ENCODE data around the gene DVL1. TPM values are rescaled to one million over a fixed set of nuclear protein-coding genes. Genes with fewer than 3 reads are reported as not detected.
A peak's percentile ranks its signal among the peaks of the same experiment; 100 is the strongest.

The DVL1 gene
- total RNA-seq, 2 experiments from 2014 or later, result 37.2 to 39.2 TPM

- Mint-ChIP-seq H3K27ac (no peak overlapping the region), H3K4me1 (ENCODE audit: low read depth) (peaks cover 12% of the 10 kb centered on the region), H3K9me3 (no peaks in the 10 kb centered on the region), H3K4me3 (no peak overlapping the region), H3K36me3 (ENCODE audit: low read depth) (peaks cover 2% of the 10 kb centered on the region), H3K27me3 (no peaks in the 10 kb centered on the region)
- intact Hi-C loops (cut with micrococcal nuclease), result no loop called here
- no peak for DNase-seq
- ChIA-PET CTCF (no interaction called here), POLR2A (interaction anchor here (1.0 to 1.8 kb wide), 2 partner anchors 16 to 19 kb away, joined by 3 to 8 read pairs; no protein-coding TSS in a partner anchor)
- no peak for ATAC-seq
- TF ChIP-seq CTCF (IDR thresholded peaks at IDR 0.05), result no peak
Observed at GRCh38 chr1:1328254-1328653, 21.0 kb downstream of the DVL1 start.

DNA sequence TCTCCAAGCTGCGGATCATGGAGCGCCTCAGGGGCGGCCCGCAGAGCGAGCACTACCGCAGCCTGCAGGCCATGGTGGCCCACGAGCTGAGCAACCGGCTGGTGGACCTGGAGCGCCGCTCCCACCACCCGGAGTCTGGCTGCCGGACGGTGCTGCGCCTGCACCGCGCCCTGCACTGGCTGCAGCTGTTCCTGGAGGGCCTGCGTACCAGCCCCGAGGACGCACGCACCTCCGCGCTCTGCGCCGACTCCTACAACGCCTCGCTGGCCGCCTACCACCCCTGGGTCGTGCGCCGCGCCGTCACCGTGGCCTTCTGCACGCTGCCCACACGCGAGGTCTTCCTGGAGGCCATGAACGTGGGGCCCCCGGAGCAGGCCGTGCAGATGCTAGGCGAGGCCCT lies 21.9 kb downstream of the DVL1 start:
- ATAC-seq (no peak), DNase-seq (no peak)
- Mint-ChIP-seq H3K27me3 (no peaks in the 10 kb centered on the region), H3K27ac (no peak overlapping the region), H3K4me3 (no peak overlapping the region), H3K9me3 (no peaks in the 10 kb centered on the region), H3K4me1 (ENCODE audit: low read depth) (peaks cover 17% of the 10 kb centered on the region), H3K36me3 (ENCODE audit: low read depth) (peaks cover 2% of the 10 kb centered on the region)
- ChIA-PET CTCF (interaction anchor here (2.2 kb wide), 1 partner anchor 45 kb away, joined by 8 read pairs; no protein-coding TSS in a partner anchor), POLR2A (interaction anchor here (0.6 to 2.0 kb wide), 3 partner anchors 11 to 166 kb away, joined by 3 to 8 read pairs (median 8); no protein-coding TSS in a partner anchor)
- intact Hi-C loops (cut with micrococcal nuclease), result no loop called here
- no peak for TF ChIP-seq CTCF (IDR thresholded peaks at IDR 0.05)

DNA sequence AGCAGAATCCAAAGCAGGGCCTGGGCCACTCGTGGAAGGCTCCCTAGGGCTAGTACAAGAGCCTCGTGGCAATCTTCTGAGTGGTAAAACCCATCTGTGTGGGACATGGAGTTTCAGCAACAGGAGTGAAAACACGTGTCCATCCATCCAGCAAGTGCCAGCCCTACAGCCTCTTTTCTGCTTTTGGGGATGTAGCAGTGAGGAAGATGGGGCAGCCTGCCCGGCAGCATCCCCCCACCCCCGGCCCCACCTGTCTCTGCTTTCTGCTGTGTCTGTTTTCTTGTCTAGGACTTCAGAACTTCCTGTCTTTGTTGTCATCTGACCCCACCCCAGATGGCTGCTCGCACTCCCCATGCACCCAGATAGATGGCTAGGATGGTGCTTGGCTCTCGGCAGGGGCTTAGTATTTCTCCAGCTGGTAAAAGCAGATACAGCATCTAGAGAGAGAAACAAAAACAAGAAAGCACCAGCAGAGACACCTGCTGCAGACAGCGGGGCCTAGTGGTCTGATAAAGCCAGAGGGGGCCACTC lies 23.1 kb downstream of the DVL1 start:
- CTCF ChIA-PET, result interaction anchor here (2.2 kb wide), 1 partner anchor 46 kb away, joined by 8 read pairs; no protein-coding TSS in a partner anchor
- ATAC-seq (no peak), DNase-seq (no peak)
- no peaks in the 10 kb centered on the region for H3K27me3 Mint-ChIP-seq
- POLR2A ChIA-PET, result interaction anchor here (1.2 to 2.2 kb wide), 7 partner anchors 9 to 82 kb away, joined by 3 to 10 read pairs (median 4); partner anchors contain the start of gene AURKAIP1
- H3K36me3 Mint-ChIP-seq (ENCODE audit: low read depth), result peaks cover 4% of the 10 kb centered on the region
- peak overlapping the region; percentile 77 for H3K4me3 Mint-ChIP-seq
- intact Hi-C loops (cut with micrococcal nuclease), result no loop called here
- TF ChIP-seq CTCF (IDR thresholded peaks at IDR 0.05), result no peak
- peak overlapping the region; percentile 20 for H3K27ac Mint-ChIP-seq
- peaks cover 27% of the 10 kb centered on the region for H3K4me1 Mint-ChIP-seq (ENCODE audit: low read depth)
- no peaks in the 10 kb centered on the region for H3K9me3 Mint-ChIP-seq

DNA sequence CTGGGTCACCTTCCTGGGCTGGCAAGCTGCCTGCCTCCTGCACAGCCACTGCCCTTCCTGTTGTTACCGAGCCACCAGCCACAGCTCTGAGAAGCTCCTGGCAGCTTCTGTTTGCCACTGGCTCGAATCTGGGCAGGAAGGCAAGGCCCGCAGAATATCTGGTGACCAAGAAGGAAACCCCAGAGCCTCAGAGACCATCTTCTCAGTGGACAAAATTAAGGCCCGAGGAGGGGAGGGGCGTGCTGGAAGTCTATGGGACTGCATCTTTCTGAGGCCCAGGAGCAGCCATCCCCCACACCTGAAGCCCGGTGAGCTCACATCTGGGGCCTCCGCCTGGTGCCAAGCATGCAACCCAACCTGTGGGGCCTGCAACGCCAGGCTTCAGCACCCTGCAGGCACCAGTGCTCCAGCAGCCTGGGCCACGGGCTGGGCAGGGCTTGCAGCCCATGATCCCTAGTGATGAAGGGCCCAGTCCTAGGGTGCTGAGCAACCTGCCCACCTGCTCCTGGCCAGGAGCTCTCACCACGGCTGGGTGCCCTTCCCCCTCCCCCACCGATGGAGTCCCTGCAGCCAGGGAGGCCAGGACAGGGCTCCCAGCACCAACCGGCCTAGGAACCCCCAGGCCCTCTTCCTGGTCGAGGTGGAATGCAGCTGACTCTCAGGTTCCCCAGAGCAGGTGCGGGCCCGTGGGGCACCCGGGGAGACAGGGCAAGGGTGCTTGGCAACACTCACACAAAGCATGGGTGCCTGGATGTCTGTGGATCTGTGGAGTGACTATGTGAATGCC lies 23.7 kb downstream of the DVL1 start:
- intact Hi-C loops (cut with micrococcal nuclease), result no loop called here
- Mint-ChIP-seq H3K4me3 (peak overlapping the region; percentile 77), H3K4me1 (ENCODE audit: low read depth) (peaks cover 27% of the 10 kb centered on the region), H3K36me3 (ENCODE audit: low read depth) (peaks cover 4% of the 10 kb centered on the region), H3K27me3 (no peaks in the 10 kb centered on the region), H3K27ac (peak overlapping the region; percentile 20), H3K9me3 (no peaks in the 10 kb centered on the region)
- ATAC-seq (no peak), DNase-seq (no peak)
- POLR2A ChIA-PET, result interaction anchor here (1.2 to 2.2 kb wide), 7 partner anchors 10 to 82 kb away, joined by 3 to 10 read pairs (median 4); partner anchors contain the start of gene AURKAIP1
- CTCF ChIA-PET, result interaction anchor here (2.2 kb wide), 1 partner anchor 47 kb away, joined by 8 read pairs; no protein-coding TSS in a partner anchor
- TF ChIP-seq CTCF (IDR thresholded peaks at IDR 0.05), result no peak
